ENCODE measurements around the gene APP.
A peak's percentile ranks its signal among the peaks of the same experiment; 100 is the strongest.
"Not testable (repeated sequence)": the region's sequence is repeated elsewhere in the genome, so short reads cannot be mapped to it uniquely, and the experiment has no call there.

APP gene

GRCh38 chr21:26064506-26064905, 106.1 kb downstream of the APP start:
- no peak for DNase-seq (ENCODE audit: low read depth)

GRCh38 chr21:26061437-26061836, 109.1 kb downstream of the APP start:
- peak; percentile 99 for DNase-seq (ENCODE audit: low read depth)

- DNase-seq (ENCODE audit: low read depth), result peak; percentile 34
Observed at GRCh38 chr21:26060335-26061115, 110.0 kb downstream of the APP start.

- DNase-seq (ENCODE audit: low read depth), result no peak
Observed at GRCh38 chr21:26057477-26058170, 112.9 kb downstream of the APP start.

GRCh38 chr21:26055841-26056264, 114.7 kb downstream of the APP start:
- peak; percentile 88 for DNase-seq (ENCODE audit: low read depth)

GRCh38 chr21:26055010-26055409, 115.6 kb downstream of the APP start:
- DNase-seq (ENCODE audit: low read depth), result no peak

GRCh38 chr21:26052057-26052456, 118.5 kb downstream of the APP start:
- DNase-seq (ENCODE audit: low read depth), result no peak

GRCh38 chr21:26050857-26051256, 119.7 kb downstream of the APP start:
- no peak for DNase-seq (ENCODE audit: low read depth)

GRCh38 chr21:26049803-26050202, 120.8 kb downstream of the APP start:
- DNase-seq (ENCODE audit: low read depth), result no peak

GRCh38 chr21:26047279-26047967, 123.1 kb downstream of the APP start:
- no peak for DNase-seq (ENCODE audit: low read depth)

- DNase-seq (ENCODE audit: low read depth), result peak; percentile 33
Observed at GRCh38 chr21:26043891-26044290, 126.7 kb downstream of the APP start.

- DNase-seq (ENCODE audit: low read depth), result peak; percentile 20
Observed at GRCh38 chr21:26042181-26042876, 128.2 kb downstream of the APP start.

- DNase-seq (ENCODE audit: low read depth), result peak; percentile 78
Observed at GRCh38 chr21:26041431-26042180, 129.0 kb downstream of the APP start.

- DNase-seq (ENCODE audit: low read depth), result no peak
Observed at GRCh38 chr21:26036916-26037315, 133.7 kb downstream of the APP start.

GRCh38 chr21:26032263-26032662, 138.3 kb downstream of the APP start:
- no peak for DNase-seq (ENCODE audit: low read depth)

- no peak for DNase-seq (ENCODE audit: low read depth)
Observed at GRCh38 chr21:26028183-26028582, 142.4 kb downstream of the APP start.

- DNase-seq (ENCODE audit: low read depth), result peak; percentile 35
Observed at GRCh38 chr21:26027696-26028095, 142.9 kb downstream of the APP start.

- DNase-seq (ENCODE audit: low read depth), result no peak
Observed at GRCh38 chr21:26025536-26026512, 144.7 kb downstream of the APP start.

- DNase-seq (ENCODE audit: low read depth), result not testable (repeated sequence)
Observed at GRCh38 chr21:26023406-26023805, 147.2 kb downstream of the APP start.

Data from amniotic epithelial cell (primary cell).